Activated T-cell treated with anti-CD3 and anti-CD28 coated beads for 4 hours (primary cell): Measurements from ENCODE around the gene GRM7.

Source experiments
- DNase-seq: peaks from one replicate; pipeline ENCODE4 v3.0.0-alpha.2; 2020

Gene GRM7

DNA sequence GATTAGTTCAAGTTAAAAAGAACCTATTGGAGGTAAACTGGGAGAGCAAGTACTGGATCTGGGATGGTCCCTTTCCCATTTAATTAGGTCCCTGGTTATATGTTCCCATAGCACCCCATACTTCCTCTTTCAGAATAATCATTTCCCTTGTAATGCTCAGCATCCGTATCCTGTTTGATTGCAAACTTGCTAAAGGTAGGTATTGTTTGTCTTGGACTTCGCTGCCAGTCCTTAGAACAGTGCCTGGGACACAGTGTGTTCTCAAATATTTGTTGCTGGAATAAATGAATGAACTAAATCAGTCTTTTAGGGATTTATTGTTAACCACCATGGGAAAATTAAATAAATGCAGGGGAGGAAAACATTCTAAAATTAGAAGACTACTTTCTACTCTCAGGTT lies 299.8 kb downstream of the GRM7 start:
- no peak for DNase-seq

DNA sequence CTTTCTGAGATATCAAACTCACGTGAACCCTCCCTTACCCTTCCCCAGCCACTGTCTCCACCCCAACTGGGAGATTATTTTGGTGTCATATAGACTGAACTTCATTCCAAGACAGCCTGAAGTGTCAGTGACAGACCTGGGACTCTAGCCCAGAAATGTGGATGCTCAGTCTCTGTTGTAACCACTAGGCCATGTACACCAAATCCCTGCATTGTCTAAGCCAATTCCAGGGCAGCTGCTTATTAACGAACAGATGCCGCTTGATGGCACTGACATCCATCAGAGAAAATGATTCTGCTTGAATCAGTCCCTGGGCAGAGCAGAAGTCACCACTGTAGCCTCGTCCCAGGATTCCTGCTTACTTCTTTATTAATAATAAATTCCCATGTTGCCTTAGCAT lies 305.5 kb downstream of the GRM7 start:
- DNase-seq: no peak

DNA sequence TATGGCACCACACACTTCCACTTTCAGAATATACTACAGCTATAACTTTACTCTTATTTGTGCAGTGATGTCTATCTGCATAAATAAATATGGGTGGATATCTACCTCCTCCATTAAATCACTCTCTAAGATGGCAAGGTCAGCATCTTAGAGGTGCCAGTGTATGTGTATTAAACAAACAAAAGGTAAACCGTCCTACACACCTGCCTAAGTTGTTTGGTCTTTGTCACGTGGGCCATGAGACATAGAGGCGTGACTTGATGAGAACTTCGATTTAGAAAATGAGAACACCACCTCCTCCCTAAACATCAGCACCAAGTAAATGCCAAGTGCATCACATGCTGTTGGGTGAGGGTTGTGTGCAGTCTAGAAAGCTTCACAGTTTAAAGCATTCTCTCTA lies 310.6 kb downstream of the GRM7 start:
- DNase-seq: no peak

DNA sequence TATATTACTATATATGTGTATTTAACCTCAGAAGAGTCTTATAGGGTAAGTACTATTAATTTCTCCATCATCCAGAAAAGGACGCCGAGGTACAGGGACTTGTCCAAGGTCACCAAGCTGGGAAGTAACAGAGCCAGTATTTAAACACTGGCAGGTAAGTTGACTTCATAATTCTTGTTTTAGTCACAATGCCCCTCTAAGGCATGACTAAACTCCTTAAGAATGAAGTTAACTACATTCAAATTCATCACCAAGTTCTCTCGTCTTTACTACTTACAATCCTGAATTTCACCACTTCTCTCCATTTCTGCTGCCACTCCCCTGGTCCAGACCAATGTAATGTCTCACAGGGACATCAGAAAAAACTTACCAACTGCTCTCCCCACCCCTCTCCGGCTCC lies 312.1 kb downstream of the GRM7 start:
- DNase-seq: no peak

DNA sequence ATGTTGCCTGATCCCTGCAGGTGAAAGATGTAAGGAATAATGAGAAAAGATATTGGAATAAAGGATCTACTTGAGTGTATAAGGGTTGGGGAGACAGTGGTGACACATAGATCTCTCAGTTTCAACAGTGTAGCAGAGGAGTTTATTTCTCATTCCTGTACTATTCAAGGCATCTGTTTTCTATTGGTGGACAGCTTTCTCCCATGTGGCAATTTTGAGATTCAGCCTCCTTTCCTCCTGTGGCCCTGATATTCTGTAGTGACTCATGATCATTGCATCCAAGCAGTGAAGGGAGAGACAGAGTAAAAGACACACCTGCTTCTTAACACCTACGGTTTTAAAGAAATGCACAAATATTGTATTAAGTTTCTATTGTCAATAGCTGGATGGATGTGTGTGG lies 327.6 kb downstream of the GRM7 start:
- no peak for DNase-seq

DNA sequence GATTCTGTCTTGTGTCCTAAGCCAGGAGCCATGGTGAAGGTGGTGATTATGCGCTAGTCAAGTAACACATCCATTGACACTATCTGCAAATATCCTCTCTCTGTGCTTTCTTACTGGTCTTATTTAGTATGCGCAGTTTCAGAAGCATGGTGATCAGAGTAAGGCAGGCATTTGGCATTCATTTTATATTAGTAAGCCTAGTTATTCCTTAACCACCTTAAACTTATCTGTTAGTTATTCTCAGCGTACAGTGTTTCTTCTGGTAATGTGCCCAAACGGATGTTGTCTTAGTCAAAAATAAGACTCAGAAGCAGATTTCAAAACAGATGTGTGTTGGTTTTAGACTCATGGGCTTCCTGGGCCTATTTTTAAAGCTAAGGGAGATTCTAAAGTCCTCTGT lies 329.2 kb downstream of the GRM7 start:
- no peak for DNase-seq

DNA sequence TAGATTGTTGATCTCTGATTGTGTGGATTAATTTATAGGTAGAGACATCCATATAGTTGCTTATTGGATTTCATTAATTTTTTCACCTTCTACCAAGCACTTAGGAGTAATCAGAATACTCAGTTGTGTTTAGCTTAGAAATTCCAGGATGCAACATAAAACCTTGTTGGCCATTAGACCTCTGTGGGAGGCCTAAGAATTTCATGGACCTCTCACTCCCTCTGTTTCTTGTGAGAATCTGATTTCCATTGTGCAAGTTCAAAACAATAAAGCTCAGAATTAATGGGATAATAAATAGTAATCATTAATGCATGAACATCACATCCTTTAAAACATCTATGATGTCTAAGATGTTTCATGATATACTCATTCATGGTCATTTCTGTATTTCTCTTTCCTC lies 332.4 kb downstream of the GRM7 start:
- DNase-seq: no peak

DNA sequence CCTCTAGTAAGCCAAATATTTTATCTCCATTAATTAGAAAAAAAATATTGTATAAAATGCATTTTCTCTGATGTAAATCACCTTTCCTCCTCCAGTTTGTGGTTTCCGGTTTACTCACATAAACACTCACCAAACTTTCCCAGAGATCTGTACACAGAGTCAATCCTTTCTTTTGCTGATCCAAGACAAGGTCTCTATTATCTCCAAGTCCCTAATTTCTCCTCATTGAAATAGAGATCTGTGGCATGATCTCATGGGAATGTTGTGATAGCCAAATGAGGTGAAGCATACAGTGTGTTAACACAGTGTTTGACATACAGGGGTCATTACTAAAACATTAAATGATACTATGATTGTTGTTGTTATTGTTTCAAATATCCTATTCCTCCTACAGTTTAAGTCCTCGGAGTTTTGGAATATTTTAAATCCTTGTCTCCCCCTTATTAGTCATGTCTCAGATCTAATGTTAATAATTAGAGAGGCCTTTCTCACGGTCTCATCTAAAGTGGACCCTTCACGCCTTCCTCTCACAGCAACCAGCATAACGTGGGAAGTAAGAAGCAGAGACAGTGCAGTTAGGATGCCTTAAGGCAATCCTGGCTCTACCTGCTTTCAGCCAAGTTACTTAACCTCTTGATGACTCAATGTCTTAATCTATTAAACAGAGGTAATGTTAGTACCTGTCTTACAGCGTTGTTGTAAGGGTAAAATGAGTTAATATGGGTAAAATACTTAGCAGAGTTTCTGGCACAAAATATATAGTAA lies 333.3 kb downstream of the GRM7 start:
- DNase-seq: no peak

DNA sequence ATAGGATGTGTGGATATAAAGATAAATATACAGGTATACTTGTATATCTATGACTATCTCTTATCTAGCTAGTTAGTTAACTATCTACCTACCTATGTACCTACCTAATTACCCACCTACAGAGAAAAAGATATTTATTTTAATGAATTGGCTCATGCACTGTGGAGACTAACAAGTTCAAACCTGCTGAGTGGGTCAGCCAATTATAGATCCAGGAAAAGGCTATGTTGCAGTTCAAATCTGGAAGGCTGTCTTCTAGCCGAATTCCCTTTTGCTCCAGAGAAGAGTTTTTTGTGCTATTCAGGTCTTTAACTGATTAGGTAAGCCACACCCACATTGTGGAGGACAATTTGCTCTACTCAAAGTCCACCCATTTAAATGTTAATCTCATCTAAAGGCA lies 335.0 kb downstream of the GRM7 start:
- no peak for DNase-seq

DNA sequence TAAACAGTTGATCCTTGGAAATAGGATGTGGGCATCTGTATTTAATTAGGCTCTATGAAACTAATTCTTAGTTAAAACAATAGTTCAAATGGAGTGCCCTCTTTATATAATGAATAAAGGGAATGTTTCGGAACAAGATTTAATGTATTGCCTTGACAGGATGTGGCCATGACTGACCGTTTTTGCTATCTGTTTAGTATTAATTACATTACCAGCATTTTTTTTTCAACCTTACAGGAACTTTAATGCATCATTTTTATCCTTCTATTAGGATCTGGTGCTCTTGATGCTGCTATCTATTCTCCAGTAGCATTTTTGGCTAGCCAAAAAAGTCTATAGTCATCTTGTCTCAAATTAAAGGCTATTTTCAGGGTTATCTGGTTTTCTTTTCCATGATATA lies 340.9 kb downstream of the GRM7 start:
- DNase-seq: no peak

DNA sequence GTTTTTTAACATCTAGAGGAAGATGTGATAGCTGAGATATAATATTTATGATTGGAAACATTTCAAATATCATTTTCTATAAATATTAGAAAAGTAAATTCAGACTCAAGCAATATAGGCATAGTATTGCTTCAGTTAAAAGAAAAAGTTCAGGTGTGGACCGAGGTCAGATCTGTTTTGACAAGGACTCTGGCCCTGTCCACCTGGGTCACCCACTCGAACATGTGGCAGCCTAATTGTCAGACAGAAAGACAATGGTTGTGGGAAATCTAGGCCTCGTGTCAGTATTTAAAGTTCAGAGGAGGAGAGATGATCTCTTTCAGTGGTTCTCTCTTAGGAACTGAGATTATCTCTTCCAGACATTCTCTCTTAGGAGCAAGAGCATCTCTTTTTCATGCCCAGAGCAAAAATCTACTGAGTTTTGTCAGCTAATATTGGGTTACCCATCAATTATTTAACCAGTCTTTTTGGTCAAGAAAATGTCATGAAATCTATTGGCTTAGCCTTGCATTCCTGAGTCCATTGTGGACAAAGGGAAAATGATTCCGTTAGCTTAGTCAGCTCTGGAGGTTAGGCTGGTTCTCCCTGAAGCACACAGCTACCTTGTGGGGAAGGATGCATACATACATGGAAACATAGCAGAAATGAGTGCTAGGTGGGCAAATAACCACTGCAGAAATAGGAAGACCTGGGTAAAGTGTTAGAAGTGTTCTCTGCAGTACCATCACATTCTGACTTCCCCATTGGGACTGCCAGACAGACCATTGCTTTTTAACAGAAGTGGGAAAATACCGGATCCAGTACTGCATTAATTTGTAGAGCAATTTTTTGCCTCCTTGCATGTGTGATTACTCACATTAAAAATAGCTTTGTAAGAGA lies 343.3 kb downstream of the GRM7 start:
- DNase-seq: no peak

DNA sequence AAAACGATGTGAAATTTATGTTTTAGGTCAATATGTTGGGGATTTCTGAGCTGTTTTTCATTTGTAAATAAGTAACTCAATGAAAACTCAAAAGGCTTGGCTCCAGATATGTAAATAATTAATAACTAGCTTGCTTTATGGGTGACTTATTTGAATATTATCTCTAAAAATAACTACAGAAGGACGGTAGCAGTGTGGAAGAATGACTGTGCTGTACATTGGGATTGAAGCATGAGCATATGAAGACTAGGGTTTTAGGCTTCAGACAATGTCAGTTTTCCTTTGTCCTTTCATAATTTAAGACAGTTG lies 343.9 kb downstream of the GRM7 start:
- DNase-seq: no peak

DNA sequence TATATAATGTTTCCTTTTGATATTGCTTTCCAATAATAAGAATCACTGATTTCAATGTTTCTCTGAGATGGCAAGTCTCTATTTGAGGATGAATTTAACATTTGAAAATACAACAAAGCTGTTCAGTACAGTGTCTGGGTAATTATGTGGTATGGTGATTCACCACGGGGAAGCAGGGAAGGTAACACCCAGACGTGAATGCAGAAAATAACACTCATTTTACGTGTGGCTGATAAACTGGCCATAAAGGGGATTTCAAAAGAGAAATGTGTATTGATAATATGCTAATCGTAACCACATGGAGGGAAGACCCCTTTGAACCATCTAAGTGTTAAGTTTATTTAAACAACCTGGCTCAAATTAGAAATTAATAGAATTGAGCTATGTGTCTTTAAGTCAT lies 344.6 kb downstream of the GRM7 start:
- DNase-seq: no peak

DNA sequence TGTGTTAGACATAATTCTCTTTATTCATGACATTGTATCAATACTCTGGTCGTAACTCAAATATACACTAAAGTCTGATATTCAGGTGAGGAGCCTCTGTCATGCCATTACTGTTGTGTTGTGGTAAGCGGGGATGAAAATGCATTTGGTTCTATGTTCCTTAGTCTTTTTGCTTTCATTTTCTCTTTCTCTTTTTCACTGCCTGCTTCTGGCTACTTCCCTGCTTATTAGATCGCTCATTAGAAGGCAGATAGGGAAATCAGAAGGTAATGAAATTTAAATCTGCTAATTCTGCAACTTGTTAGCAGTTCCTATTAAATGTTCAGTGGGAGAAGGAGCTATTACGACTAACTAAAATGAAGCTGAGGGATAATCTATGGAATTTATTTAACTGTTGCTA lies 345.0 kb downstream of the GRM7 start:
- no peak for DNase-seq

DNA sequence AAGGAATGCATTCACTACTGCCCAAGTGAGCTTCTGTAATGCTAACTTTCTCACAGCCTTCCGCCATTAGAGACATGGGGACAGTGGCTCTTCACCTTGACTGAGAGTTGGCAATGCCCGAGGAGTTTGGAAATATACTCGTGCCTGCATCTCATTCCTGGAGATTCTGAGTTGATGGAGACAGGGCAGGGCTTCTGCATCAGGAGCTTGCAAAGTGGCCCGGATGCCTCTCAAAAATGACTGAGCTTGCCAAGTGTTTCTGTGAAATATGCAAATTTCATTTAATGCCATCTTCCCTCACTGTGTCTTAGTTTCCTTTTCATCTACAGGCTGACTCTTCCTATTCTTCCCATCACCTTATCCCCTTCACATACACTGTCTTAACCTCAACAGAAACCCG lies 346.2 kb downstream of the GRM7 start:
- DNase-seq: no peak

DNA sequence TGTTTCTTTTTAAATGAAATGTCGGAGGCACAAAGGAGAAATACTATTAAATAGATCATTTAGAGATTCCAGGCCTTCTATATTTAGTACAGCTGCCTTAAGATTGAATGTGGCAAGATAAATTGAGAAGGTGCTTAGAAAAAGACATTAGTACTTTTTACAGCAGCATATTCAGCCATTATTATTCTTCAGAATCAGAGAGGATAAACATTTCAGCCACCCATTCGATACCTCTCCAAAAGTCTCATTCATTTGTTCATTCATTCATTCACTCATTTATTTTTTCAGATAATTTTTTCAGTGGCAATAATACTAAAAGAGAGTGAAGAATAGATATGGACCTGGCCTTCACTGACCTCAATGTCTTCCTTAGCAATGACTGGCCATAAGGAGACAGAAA lies 347.0 kb downstream of the GRM7 start:
- DNase-seq: no peak

DNA sequence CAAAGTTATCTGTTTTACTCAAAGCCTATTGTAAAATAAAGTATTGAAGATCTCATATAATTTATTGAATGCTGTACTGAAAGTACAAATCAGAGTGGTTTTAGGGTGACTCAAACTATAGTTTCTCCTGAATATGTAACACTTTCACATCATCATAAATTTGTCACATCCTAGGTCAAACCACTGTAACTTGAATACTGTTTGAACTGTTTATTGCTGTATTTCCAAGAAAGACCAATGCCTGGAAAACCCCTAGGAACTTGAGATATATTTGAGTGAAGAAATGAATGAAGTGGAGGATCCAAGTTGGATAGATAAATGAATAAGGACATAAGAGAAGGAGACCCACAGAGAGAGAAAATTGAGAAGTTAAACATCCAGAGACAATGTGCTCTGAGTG lies 348.2 kb downstream of the GRM7 start:
- no peak for DNase-seq

DNA sequence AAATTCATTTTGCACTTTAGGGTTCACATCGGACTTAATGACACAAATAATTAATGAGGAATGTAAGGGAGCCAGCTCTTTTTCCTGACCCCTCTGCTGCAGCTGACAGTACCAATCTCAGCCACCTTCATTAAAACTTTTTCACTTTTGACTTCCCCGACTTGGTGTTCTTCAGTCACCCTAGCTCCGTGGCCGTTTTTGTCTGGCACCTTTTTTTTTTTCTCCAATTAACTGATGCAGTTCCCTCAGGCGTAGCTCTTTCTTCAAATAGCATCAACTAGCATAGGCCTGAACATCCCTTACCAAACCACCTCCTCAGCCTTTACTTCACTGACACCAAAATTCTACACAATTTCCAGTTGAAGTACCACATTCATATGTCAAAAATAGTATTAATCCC lies 350.8 kb downstream of the GRM7 start:
- no peak for DNase-seq

DNA sequence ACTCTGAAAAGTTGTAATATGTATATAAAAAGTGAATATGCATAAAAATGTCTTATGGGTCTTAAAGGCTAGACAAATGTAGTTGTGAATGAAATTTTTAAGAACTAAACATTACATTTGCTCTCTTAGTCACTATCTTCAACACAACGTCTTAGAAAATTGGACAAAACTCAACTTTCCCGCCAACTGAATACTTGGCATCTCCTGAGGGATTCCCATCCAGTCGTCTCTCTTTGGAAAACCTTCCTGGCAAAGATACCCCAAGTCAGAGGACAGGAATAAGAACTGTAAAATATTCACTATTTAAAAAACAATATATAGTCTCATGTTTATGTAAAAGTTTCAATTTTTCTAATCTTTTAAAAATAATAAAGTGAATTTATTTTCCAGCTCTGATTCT lies 354.8 kb downstream of the GRM7 start:
- no peak for DNase-seq

DNA sequence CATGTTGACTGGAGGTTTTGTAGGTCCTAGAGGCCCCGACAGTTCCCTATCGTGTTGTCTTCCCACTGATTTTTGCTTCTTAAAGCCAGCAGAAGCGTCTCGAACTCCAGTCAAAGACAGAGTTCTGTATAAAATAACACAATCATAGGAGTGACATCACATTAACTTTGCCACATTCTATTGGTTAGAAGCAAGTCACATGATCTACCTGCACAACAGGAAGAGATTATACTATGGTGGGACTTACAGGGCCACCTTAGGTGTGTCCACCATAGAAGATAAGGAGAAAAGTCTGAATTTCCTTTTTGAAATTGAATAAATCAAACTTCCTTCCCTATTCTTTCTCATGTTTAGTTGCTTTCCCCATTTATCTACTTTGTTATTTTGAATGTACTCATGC lies 365.5 kb downstream of the GRM7 start:
- no peak for DNase-seq

DNA sequence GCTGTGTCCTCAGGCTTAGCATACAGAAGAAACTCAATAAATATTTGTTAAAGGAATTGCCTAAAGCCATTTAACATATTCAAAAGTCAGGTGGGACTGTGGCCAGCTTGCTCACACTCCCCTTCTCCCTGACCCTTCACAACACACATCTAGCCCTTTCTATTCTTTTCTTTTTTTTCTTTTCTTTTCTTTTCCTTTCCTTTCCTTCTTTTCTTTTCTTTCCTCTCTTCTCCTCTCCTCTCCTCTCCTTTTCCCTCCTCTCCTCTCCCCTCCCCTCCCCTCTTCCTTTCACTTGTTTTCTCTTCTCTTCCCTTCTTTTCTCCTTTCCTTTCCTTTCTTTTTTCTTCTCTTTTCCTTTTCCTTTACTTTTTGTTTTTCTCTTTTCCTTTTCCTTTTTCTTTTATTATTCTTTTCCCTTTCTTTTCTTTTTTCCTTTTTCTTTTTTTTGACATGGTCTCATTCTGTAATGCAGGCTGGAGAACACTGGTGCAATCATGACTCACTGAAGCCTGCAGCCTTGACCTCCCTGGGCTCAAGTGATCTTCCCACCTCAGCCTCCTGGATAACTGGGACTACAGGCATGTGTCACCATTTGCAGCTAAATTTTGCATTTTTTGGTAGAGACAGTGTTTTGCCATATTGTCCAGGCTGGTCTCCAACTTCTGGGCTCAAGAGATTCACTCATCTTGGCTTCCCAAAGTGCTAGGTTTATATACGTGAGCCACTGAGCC lies 377.8 kb downstream of the GRM7 start:
- no peak for DNase-seq

DNA sequence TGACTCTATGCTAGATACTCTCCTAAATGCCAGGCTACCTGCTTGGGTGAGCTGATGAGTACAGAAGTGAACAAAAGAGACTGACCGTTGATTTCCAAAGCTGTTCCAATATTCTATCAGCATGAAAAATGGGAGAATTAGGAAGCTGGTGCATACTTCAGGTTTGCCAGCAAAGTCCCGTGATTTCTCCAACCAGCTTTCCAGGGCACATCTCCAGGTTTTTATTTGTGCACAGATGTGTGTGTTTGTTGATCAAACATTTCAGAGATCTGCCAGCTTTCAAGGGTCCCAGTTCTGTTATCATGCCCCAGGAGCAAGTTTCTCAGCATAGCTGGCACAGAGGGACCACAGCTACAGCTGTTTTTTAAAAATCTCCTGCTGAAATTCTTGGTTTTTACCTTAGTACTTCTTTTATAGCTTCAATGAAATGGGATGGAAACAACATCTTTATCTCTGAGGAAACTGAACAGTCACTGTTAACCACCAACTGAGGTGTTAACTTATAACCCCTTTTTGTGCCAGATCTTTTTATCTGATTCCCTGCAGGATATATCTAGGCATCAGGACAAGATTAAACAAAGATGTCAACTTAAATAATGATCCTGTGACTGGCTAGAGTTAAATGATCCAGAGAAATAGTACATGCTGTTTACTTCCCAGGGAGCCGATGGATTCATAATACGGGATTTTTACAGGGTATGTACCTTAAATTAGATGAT lies 380.8 kb downstream of the GRM7 start:
- no peak for DNase-seq

DNA sequence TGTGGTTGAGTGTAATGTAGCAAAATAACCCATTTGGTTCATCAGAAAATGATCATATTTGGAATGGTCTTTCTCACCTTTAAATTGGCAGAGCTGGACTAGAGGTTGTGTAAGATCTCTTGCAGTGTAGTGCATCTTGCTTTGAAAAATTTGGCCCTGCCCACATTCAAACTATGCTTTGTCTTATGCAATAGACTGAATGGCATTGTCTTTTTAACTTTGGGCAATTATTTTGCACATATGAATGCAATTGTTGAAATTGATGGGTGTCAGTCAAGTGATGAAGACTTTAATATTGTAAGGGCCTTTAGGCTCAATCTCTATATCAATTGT lies 381.4 kb downstream of the GRM7 start:
- DNase-seq: no peak
